ENCODE measurements around the gene STX18.
A peak's percentile ranks its signal among the peaks of the same experiment; 100 is the strongest.
"Not testable (repeated sequence)": the region's sequence is repeated elsewhere in the genome, so short reads cannot be mapped to it uniquely, and the experiment has no call there.

The STX18 gene

GRCh38 chr4:4574792-4575191, 32.9 kb upstream of the STX18 start:
- H3K36me3 ChIP-seq (replicated peaks), result no peaks in the 10 kb centered on the region
- peak overlapping the region; percentile 65 for H3K4me3 ChIP-seq (ENCODE audit: low read depth, low read length)
- no peaks in the 10 kb centered on the region for H3K27me3 ChIP-seq (replicated peaks)
- TF ChIP-seq, protein P1, sequence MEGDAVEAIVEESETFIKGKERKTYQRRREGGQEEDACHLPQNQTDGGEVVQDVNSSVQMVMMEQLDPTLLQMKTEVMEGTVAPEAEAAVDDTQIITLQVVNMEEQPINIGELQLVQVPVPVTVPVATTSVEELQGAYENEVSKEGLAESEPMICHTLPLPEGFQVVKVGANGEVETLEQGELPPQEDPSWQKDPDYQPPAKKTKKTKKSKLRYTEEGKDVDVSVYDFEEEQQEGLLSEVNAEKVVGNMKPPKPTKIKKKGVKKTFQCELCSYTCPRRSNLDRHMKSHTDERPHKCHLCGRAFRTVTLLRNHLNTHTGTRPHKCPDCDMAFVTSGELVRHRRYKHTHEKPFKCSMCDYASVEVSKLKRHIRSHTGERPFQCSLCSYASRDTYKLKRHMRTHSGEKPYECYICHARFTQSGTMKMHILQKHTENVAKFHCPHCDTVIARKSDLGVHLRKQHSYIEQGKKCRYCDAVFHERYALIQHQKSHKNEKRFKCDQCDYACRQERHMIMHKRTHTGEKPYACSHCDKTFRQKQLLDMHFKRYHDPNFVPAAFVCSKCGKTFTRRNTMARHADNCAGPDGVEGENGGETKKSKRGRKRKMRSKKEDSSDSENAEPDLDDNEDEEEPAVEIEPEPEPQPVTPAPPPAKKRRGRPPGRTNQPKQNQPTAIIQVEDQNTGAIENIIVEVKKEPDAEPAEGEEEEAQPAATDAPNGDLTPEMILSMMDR (IDR thresholded peaks at IDR 0.05; ENCODE audit: low read depth, low read length, missing control alignments), result no peak
- in situ Hi-C loops (cut with HindIII; ENCODE audit: low pct_ligation_motif_present, low sequenced_read_pairs), result no loop called here
- peak; percentile 84 for DNase-seq
- peak overlapping the region; percentile 26 for H3K27ac ChIP-seq

DNA sequence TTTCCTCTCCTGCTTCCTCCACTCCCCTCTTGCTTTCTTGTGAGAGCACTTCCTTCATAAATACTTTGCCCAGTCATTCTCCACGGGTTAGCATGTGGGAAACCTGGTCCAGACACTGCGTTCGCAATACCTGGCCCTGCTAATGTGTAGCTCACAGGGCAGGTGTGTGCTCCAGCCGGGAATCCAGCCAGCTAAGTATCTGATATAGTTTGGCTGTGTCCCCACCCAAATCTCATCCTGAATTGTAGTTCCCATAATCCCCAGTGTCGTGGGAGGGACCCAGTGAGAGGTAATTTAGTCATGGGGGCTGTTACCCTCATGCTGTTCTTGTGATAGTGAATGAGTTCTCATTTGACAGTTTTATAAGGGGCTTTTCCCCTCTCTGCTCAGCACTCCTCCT, 32.2 kb upstream of the STX18 start:
- in situ Hi-C loops (cut with HindIII; ENCODE audit: low pct_ligation_motif_present, low sequenced_read_pairs), result no loop called here
- DNase-seq, result no peak
- Histone ChIP-seq H3K36me3 (replicated peaks) (no peaks in the 10 kb centered on the region), H3K27ac (no peak overlapping the region), H3K27me3 (replicated peaks) (no peaks in the 10 kb centered on the region), H3K4me3 (ENCODE audit: low read depth, low read length) (no peak overlapping the region)
- TF ChIP-seq, protein P1 (IDR thresholded peaks at IDR 0.05; ENCODE audit: low read depth, low read length, missing control alignments), result no peak

GRCh38 chr4:4572821-4573220, 31.0 kb upstream of the STX18 start:
- TF ChIP-seq, protein P1 (IDR thresholded peaks at IDR 0.05; ENCODE audit: low read depth, low read length, missing control alignments), result no peak
- Histone ChIP-seq H3K4me3 (ENCODE audit: low read depth, low read length) (no peak overlapping the region), H3K27me3 (replicated peaks) (no peaks in the 10 kb centered on the region), H3K27ac (no peak overlapping the region), H3K36me3 (replicated peaks) (no peaks in the 10 kb centered on the region)
- in situ Hi-C loops (cut with HindIII; ENCODE audit: low pct_ligation_motif_present, low sequenced_read_pairs), result no loop called here
- DNase-seq, result no peak

DNA sequence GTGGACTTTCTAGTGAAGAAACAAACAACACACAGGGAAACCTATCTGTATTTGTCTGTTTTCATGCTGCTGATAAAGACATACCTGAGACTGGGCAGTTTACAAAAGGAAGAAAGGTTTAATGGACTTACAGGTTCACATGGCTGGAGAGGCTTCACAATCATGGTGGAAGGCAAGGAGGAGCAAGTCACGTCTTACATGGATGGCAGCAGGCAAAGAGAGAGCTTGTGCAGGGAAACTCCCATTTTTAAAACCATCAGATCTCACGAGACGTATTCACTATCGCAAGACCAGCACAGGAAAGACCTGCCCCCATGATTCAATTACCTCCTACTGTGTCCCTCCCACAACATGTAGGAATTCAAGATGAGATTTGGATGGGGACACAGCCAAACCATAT, 28.0 kb upstream of the STX18 start:
- DNase-seq; in situ Hi-C loops (cut with HindIII; ENCODE audit: low pct_ligation_motif_present, low sequenced_read_pairs); H3K27me3 ChIP-seq (replicated peaks); H3K36me3 ChIP-seq (replicated peaks); H3K4me3 ChIP-seq (ENCODE audit: low read depth, low read length); H3K27ac ChIP-seq: not testable (repeated sequence)

DNA sequence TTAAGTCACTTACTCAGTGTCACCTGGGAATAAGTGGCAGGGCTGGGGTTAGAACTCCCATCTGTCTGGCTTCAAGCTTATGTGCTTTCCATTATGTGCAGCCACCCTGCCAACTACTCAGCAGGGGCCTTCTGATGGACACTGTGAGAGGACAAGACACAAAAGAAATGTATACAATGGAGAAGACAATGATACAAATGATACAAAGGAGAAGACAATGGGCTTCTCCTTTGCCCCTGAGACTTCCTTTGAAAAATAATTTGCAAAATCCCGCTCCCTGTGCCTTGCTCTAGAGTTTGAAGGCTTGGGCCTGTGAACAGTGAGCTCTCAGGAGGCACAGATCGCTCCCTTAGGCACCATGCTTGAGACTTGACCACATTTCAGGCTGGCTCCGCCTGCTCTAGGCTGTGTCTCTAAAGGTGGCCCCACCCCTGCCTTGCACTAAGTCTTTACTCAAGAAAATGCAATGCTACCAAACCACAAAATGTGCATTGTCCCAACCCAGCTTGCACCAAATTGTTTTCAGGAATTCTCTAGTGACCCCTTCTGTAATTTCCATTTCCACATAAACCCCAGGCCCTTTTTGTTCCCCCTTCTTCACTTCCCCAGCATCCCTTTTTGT, 27.1 kb upstream of the STX18 start:
- H3K27me3 ChIP-seq (replicated peaks), result no peaks in the 10 kb centered on the region
- H3K4me3 ChIP-seq (ENCODE audit: low read depth, low read length), result no peak overlapping the region
- no peak overlapping the region for H3K27ac ChIP-seq
- TF ChIP-seq, protein P1 (IDR thresholded peaks at IDR 0.05; ENCODE audit: low read depth, low read length, missing control alignments), result no peak
- no peaks in the 10 kb centered on the region for H3K36me3 ChIP-seq (replicated peaks)
- in situ Hi-C loops (cut with HindIII; ENCODE audit: low pct_ligation_motif_present, low sequenced_read_pairs), result no loop called here
- DNase-seq, result no peak

GRCh38 chr4:4566359-4566758, 24.5 kb upstream of the STX18 start:
- H3K36me3 ChIP-seq (replicated peaks); H3K27ac ChIP-seq; DNase-seq; in situ Hi-C loops (cut with HindIII; ENCODE audit: low pct_ligation_motif_present, low sequenced_read_pairs); H3K27me3 ChIP-seq (replicated peaks); H3K4me3 ChIP-seq (ENCODE audit: low read depth, low read length): not testable (repeated sequence)

GRCh38 chr4:4564522-4564921, 22.7 kb upstream of the STX18 start:
- Histone ChIP-seq H3K27me3 (replicated peaks) (no peaks in the 10 kb centered on the region), H3K4me3 (ENCODE audit: low read depth, low read length) (no peak overlapping the region), H3K27ac (no peak overlapping the region), H3K36me3 (replicated peaks) (no peaks in the 10 kb centered on the region)
- in situ Hi-C loops (cut with HindIII; ENCODE audit: low pct_ligation_motif_present, low sequenced_read_pairs), result no loop called here
- TF ChIP-seq, protein P1 (IDR thresholded peaks at IDR 0.05; ENCODE audit: low read depth, low read length, missing control alignments), result no peak
- no peak for DNase-seq

All from brain microvascular endothelial cell (primary cell).